ENCODE results near the gene ERVH48-1.

- TF ChIP-seq EZH2 (optimal IDR thresholded peaks at IDR 0.05; ENCODE audit: low read depth, low read length) = no peak
- no peak for TF ChIP-seq CTCF (IDR thresholded peaks at IDR 0.05; ENCODE audit: low read length)
- no peak for TF ChIP-seq EZH2phosphoT487 (IDR thresholded peaks at IDR 0.05; ENCODE audit: low read length)
These were observed 38.7 kb upstream of the ERVH48-1 start for GRCh38 chr21:42964086-42964485.

Data from MM.1S (cell line).